Measurements from ENCODE around the gene TUBB. TPM values are rescaled to one million over a fixed set of nuclear protein-coding genes. Genes with fewer than 3 reads are reported as not detected.

The TUBB gene
- 312 and 597 TPM in 2 replicates for total RNA-seq

DNA sequence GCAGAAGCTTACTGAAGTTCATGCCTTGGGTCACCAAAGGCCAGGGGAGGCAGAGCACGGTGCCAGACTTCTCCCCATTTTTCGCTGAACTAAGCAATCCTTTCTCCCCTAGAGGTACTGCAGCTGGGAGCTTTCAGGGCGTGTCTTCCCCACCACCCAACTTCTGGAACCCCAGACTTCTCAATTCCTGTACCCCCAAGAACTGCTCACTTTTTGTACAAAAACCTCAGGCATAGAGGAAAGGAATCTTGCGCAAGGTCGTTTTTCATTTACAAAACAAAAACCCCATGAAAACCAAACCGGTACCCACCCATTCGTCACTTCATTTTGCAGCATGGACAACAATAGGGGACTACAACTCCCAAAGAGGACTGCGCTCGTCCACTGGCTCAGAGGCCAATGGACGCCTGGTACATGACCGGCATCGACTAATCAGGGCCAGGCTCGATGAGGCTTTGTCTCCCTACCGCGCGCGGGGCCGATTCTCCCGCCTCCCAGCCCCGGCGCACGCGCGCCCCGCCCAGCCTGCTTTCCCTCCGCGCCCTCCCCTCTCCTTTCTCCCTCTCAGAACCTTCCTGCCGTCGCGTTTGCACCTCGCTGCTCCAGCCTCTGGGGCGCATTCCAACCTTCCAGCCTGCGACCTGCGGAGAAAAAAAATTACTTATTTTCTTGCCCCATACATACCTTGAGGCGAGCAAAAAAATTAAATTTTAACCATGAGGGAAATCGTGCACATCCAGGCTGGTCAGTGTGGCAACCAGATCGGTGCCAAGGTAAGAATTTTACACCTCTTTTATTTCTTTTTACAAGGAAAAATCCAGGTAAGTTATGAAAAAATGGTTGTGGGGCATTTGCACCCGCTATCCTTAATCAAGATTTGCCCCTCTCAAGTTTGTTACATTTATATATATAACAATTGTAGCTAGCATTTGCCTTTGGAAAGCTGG, at the start of gene TUBB:
Gene TUBB (plus strand): TSS at position 562 of the 947 bp plus-strand sequence. CDS start 155 bp downstream, at position 717.
- DNase-seq (ENCODE audit: low read depth) = peak; percentile 95

DNA sequence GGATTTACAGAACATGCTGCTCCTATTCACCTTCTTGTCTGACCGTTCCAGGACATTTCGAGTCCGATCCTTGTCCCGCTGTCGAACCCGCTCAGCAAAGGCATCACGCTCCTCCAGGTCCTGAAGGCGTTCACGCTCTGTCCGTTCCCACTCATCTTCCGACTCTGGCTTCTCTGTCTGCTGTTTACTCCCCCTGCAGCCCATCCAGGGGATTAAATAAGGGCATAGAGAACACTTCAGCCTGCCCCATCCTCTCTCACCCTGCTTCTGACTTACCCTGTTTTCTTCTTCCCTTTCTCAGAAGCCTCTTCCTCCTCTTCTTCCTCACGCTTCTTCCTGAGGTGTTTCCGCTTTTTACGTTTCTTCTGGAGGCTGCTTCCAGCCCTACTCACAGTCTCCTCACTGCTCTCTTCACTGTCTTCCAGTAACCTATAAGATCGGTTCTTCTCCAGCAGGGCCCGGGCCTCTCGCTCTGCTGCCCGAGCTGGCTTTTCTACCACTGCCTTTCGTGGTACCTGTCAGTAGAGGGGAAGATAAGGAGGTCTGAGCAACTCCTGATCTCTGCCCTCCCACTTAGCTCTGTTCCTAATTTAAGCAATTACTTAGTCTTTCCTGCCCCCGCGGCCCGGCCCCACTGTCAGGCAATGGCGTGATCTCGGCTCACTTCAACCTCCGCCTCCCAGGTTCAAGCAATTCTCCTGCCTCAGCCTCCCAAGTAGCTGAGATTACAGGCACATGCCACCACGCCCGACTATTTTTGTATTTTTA, 49.2 kb upstream of the TUBB start:
- DNase-seq (ENCODE audit: low read depth) = no peak

DNA sequence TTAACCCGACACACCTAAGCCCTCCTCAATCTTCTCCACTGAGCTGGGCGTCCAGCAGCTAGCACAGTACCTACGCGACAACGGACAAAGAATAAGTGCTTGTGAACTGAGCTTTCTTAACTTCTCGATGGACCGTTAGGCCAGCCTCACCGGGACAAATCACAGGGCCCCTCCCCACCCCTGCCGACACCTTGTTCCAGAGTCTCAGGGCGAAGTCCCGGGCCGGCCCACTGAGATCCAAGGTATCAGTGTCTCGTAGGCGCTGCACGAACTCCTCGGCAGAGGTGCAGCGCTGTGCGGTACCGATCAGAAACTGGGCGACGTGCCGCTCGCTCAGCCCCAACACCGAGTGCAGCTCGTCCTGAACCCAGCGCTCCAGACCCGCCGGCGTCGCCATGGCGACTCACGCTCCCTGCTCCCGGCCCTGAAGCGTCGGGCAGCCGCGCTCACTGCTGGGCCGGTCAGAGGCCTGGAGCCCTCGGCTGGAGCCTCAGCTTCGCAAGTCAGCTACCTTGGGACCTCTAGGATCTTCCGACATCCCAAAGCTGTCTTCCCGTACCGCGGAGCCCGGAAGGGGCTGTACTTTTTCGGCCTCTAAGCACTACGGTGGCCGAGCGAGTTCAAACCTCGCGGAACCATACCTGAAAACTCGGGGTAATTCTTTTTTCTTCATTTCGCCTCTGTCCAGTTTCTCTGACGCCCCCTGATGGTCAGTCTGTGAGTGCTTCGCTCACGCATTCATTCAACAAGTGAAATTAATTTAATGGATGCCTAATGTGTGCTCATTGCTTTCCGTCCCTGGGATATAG, 47.5 kb upstream of the TUBB start, which contains the start of gene DHX16:
Gene DHX16 (minus strand): TSS at position 562 of the 809 bp plus-strand sequence. CDS start 165 bp downstream, at position 397.
- peak; percentile 96 for DNase-seq (ENCODE audit: low read depth)

DNA sequence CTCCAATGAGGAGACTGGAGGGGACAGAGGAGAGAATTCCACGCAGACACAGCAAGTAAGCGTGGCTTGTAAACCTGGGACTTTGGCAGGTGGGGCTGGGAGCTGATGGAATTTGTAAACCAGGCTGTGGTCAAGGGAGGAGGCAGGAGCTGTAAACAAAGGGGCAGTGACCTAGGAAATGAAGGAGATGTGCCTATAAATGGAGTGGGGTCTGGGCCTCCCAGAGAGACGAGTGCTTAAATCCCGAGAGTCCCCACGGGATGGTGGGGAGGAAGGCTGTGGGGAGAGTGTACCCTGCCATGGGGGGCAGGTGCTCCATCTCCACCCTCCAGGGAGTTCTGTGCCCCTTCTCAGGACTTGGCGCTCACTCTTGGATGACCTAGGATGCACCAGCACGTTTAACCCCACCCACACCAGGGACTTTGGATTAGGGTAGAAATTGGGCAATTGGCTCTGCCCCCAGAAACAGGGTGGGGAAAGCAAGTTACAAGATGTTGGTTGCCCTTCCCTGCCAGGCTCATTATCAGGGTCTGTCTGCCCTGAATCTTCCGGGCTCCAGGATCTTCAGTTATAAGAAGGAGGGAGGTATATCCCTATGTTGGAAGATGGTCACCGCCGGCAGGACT, 43.4 kb upstream of the TUBB start:
- no peak for DNase-seq (ENCODE audit: low read depth)

DNA sequence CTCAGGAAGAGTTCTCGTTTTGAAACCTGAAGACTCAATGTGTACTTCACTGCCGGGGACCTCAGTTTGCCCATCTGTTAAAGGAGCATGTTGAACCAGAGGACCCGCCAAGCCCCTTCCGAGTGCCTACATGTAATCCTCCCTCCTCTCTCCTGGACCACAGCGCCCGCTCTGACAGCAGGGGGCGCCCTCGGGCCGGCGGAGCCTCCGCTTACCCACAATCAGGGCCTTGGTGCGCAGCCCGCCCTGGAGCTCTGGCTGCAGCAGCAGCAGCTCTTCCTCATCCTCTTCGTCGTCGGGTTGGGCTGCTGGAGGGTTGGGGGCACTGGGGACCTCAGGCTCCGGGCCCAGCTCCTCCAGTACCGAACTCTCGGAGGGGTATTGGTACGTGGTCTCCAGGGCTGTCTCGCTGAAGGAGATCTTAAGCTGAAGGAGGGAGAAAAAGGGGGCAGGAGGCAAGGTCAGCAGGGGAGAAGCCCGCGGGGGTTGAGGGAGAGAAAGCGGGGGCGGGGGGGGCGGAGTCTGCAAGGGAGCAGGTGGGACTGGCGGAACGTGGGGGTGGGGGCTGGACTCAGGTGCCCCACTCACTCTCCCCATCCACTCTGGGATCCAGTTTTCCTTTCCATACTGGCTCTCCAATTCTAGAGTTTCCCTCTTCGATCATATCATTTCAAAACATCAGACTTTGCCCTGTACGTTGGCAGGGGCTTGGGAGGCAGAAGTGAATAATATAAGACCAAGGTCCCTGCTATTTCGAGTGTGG, 41.0 kb upstream of the TUBB start:
- peak; percentile 46 for DNase-seq (ENCODE audit: low read depth)

DNA sequence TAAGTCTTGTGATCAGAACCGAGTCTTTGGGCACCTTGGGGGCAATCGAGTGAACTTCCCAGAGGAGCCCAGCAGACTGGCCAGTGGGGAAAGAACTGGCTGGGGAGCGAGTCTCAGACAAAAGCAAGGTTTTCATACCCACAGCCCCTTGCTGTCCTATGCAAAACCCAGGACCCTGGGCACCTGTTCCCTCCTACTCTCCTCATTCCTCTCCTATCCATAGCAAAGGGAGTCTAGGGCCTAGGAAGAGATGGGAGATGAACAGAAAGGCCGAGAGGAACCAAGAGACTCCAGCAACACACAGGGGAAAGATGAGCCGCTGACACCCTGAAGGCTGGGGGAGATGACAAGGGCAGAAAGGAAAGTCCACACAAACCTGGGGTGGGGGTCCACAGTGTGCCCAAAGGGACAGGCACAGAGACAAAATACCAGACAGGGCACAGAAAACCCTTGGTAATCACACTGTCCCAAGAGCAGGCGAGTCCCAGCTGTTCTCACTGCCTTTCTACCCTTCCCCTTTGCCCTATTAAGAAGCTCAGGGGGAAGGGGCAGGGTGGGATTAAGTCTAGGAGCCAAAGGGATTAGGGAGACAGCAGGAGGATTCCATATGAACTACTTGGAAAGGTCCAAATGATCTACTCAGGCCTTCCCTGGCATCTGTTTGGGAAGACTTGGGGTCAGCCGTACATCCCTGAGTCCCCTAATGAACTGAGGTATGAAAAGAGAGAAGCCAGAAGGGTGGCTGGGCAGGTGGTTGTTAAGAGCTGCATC, 40.2 kb upstream of the TUBB start:
- DNase-seq (ENCODE audit: low read depth) = no peak

DNA sequence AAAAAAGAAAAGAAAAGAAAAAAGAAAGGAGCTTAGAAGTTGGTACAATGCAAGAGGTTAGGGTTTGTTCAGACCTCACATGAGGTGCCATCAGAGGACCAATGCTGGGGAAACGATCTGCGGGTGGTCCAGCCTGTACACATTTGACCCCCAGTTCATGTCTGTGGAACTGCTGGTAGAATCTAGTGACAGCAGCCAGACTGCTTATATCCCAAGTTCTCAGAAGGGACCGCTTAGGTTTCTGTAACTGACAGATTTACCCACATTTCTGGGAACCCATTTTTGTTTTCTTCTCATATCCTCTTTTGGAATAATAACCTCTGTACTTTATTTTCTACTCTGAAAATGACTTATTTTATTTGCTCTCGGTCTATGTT, 38.4 kb upstream of the TUBB start:
- DNase-seq (ENCODE audit: low read depth) = no peak

DNA sequence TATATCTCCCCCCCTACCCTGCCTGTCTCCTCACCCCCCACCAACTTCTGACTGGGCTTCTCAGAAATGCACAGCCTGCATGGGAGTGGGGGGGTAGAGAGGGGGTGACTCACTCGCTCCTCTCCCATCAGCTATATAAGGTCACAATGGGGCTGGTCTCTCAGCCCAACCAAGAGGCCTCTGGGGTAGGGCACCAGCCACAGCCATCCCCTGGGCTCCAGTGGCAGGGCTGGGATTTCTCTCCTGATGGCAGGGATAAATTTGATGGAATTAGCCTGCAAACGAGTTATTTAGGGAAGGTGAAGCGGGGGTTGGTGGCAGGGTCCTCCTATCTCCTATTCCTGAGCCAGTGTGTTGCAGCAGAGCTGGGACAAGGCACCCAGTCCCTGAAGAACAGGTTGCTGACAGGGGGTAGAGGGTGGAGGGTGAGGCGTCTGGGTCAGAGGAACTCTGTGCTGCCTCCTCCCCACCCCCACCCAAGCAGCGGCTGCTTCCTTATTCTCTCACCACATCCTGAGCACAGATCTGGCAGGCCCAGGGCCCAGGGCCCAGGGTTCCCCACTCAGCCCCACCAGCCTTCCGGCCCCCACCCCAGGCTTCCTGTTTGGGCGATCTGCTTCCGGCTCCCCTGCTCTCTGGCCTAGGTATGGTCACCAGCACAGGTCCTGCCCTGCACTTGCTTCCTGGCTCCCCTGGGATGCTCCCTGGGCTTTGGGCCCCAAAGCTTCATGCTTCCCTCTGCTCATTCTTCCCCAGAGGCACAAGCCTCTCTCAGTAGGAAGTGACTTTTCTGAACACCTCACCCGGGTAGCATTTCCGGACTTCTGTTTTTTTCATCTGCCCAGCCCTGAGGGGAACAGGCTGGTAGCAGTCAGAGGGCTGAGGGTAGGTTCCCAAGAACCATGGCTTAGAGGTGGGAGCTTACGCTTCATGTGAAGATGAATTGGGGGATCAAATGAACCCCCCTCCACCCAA, 37.7 kb upstream of the TUBB start:
- peak; percentile 87 for DNase-seq (ENCODE audit: low read depth)

DNA sequence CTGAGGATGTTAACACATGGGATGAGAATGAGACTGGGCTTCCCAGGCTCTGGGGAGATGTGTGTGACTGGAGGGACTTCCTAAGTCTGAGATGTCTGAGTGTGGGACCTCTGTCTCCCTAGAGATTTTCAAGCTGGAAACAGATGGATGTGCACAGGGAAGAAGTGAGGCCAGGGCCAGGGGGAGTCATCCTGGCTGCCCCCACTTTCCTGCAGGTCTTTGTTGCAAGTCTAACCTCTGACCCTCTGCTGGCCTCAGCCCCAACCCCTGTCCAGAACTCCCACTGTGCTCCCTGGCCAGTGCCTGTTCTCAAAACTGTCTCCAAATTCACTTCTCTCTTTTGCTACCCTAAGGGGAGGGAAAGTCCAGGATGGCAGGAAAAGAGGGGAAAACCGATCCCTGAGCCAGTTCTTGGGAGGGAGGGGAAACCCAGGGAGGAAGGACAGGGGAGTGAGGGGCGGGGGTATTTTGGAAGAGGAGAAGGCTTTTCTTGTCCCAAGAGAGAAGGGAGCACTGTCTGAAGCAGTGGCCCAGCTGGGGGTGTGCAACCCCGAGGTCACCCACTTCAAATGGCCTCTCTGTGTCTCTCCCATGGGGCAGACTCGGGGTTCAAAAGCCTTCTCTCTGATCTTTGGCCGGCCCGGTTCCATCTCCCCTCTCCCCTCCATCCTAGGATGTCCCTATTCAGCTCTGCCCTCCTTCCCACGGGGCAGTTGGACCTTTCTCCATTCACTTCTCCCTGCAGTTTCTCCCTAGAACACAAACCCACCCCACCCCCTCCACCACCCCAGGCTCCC, 36.8 kb upstream of the TUBB start:
- DNase-seq (ENCODE audit: low read depth) = no peak

DNA sequence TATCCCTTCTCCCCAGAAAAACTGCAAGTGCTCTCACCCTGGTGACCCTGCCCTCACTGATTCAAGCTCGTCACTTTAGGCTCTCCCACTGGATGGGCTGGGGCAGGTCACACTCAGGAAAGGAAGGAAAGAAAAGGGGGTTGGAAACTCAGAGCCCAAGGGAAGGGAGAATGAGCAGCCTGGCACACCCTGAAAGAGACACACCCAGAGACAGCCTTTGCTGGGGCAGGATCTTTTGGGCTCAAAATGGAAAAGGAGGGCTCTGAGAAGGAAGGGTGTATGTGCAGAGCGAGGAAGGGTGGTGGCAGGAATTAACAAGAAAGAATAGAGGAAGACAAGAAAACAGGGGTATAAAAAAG, 36.2 kb upstream of the TUBB start:
- DNase-seq (ENCODE audit: low read depth) = no peak

DNA sequence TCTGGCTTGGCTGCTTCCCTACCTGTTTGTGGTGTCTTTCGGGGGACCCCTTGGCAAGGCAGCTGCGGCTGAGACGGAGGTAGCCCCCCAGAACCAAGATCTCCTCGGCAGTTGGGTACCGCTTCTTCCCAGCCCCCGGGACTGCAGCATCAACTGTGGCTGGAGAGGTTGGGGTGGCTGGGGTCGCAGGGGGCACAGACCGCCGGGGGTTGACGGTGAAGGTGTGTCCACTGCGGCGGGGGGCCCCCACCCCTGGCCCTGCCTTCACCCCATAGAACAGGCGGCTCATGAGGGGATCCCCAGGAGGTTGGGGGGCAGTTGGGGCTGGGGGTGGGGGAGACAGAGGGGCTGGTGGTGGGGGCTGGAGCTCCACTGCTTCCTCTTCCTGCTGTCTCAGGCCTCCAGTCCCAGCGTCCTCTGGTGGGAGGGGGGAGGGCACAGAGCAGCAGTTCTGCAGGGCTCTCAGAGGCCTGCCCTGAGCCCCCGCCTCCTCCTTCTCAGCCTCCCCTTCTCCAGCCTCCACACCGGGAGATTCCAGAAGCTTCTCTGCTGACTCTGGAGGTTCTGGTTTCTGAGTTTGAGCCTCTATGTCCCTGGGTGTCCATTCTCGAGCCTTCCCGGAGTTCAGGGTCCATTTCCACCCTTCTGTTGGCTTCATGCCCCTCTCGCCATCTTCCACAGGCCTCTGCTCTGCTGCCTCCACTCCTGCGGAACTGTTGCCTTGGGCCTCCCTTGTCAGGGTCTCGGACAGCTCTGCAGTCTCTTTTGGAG, 35.6 kb upstream of the TUBB start:
- DNase-seq (ENCODE audit: low read depth) = no peak

DNA sequence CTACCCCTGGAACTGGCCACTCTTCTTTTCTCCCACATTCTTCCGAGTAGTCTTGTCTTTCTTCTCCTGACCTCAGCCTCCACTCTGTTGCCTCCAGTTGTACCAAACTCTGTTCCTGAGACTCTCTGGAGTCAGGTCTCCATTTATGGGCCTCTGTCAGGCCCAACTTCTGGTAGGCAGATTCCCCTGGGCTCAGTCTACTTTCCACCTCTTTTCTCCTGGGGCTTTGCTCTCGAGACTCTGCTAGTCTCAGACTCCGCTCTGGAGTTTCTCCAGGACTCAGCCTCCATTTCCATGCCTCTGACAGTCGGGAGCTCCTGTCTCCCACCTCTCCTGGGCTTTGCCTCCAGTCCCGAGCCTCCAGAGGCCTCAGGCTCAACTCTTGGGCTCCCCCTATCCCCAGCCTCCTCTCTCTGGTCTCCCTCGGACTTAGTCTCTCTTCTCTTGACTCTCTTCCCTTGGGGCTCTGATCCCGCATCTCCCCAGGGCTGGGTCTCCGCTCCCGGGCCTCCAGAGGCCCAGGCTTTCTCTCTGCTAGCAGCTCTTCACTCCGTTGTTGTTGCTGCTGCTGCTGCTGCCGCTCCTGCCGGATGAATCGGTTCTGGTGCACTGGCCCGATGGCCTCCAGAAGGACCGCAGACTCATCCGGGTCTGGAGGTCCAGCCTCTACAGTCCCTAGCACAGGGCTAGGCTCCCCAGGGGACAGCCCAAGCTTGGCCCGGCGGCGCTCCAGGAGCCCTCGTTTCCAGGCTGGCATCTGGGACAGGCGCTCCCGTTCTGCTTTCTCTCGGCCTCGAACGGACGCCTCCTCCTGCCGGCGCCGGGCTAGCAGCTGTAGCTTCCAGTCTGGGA, 34.8 kb upstream of the TUBB start:
- no peak for DNase-seq (ENCODE audit: low read depth)

DNA sequence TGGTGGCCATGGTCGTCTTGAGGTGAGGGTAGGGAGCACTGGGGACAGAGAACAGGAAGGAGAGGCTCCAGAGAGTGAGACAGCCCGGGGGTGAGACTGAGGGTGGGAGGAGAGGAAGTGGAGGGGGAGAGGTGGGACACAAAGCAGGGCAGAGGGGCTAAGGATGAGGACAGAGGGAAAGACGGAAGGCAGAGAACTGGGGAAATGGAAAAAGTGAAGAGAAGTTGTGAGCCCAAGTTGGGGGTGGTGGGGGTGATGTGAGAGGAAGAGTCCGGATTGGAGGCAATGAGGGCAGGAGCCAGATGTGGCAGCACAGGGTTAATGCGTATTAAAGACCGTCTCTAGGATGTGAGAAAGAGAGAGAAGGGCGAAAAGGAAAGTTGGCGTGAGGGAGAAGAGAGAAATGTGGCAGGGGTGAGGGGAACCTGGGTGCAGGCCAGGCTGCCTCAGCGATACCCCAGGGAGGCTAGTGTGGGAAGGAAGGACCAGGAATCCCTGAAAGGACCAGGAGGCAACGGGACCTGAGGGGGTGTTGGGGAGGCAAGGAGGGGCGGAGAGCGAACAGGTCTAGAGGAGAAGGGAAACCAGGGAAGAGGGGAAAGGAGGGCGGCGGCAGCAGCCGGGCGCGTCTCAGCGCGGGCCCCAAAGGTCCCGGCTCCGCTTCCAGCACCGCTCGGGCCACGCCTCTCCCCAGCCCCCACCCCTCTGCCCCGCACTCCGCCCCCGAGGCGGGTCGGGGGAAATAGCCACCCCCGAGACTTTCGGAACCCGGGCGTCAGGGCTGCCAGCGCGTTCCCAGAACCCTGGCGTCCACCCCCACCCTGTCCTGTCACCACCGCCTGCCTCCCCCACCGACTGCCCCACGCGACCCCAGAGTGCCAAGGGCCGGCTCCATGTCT, 33.9 kb upstream of the TUBB start, which contains the start of gene PPP1R18:
Gene PPP1R18 (minus strand): TSS at position 637 of the 899 bp plus-strand sequence. CDS start 627 bp downstream, at position 10.
- DNase-seq (ENCODE audit: low read depth) = no peak

DNA sequence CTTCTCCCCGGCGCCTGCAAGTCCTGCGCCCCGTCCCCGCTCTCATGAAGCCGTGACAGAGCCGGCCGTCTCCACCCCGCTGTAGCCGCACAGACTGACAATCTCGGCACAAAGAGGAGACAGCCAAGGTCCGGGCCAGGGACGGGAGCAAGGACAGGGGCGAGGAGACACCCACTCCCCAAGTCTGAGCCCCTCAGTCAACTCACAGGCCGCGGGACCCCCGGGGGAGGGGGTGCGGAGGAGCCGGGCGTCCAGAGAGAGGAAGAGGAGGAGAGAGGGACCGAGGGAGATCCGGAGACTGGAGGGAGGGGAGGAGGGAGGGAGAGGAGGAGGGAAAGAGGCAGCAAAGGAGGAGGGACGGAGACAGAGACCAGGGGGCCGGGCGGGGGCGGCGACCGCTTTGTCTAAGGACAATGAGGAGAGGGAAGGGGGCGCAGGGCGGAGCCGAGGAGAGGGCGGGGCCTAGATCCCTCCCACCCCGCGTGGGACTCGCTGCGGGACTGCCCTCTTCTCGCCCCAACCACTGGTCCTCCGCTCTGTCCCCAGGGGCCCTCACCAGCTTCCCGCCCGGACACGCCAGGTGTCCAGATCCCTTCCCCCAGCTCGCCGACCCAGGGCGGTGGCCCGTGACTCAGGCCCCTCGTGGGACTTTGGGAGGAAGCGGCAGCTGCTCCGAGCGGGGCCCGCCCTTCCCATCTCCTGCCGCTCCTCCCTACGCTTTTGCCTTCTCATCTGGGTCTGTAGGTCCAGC, 33.1 kb upstream of the TUBB start:
- peak; percentile 66 for DNase-seq (ENCODE audit: low read depth)

All from renal cortical epithelial cell (primary cell).